Astrocyte of the spinal cord (primary cell): Measurements from ENCODE around the gene LACRT.
A peak's percentile ranks its signal among the peaks of the same experiment; 100 is the strongest.

Experiments used
- DNase-seq: peaks from one replicate; pipeline ENCODE4 v3.0.0; 2011; ENCODE audit warnings: low read depth, low spot score
- H3K4me3 ChIP-seq: 2 replicates; pipeline ENCODE4 v1.5.1; 2011; ENCODE audit warnings: low read depth, mild to moderate bottlenecking, low read length, moderate library complexity
- CTCF ChIP-seq: IDR thresholded peaks from 2 replicates; pipeline ENCODE4 v1.5.1; 2012; ENCODE audit warnings: low read depth, mild to moderate bottlenecking, low read length, inconsistent platforms
- in situ Hi-C: cut with HindIII; loops from 2 replicates; pipeline ENCODE4 v1.10.0; 2017; ENCODE audit warnings: low sequenced_read_pairs

The LACRT gene

GRCh38 chr12:54603173-54603814 is 31.4 kb downstream of the LACRT start:
- in situ Hi-C loops: no loop called here

GRCh38 chr12:54602661-54603060 is 32.0 kb downstream of the LACRT start:
- in situ Hi-C loops: no loop called here
- no peak for DNase-seq

More at GRCh38 chr12:54603173-54603814, 31.4 kb downstream of the LACRT start:
- peak; percentile 91 for TF ChIP-seq CTCF
- H3K4me3 ChIP-seq: no peak overlapping the region
- DNase-seq: peak; percentile 70

GRCh38 chr12:54601841-54602240 is 32.9 kb downstream of the LACRT start:
- no peak for DNase-seq
- no peak overlapping the region for H3K4me3 ChIP-seq
- TF ChIP-seq CTCF: no peak
- in situ Hi-C loops: no loop called here

More at GRCh38 chr12:54602661-54603060, 32.0 kb downstream of the LACRT start:
- no peak for TF ChIP-seq CTCF
- no peak overlapping the region for H3K4me3 ChIP-seq

GRCh38 chr12:54598970-54599369 is 35.7 kb downstream of the LACRT start:
- in situ Hi-C loops: no loop called here
- no peak for TF ChIP-seq CTCF
- no peak overlapping the region for H3K4me3 ChIP-seq
- DNase-seq: no peak

- in situ Hi-C loops: no loop called here
- no peak overlapping the region for H3K4me3 ChIP-seq
- peak; percentile 92 for TF ChIP-seq CTCF
- peak; percentile 55 for DNase-seq
Observed at GRCh38 chr12:54596526-54596946, 38.2 kb downstream of the LACRT start.

- no peak for DNase-seq
- no peak for TF ChIP-seq CTCF
- no peak overlapping the region for H3K4me3 ChIP-seq
- in situ Hi-C loops: no loop called here
Observed at GRCh38 chr12:54595471-54595870, 39.2 kb downstream of the LACRT start.
